Bone marrow (tissue), 2 donors: ENCODE results near the gene BOLA2B.
"Not testable (repeated sequence)": the region's sequence is repeated elsewhere in the genome, so short reads cannot be mapped to it uniquely, and the experiment has no call there.

Source experiments
- DNase-seq, 2 donors: peaks; one replicate each; lab custom pipeline; 2025; lab: John Stamatoyannopoulos, UW

BOLA2B gene

DNA sequence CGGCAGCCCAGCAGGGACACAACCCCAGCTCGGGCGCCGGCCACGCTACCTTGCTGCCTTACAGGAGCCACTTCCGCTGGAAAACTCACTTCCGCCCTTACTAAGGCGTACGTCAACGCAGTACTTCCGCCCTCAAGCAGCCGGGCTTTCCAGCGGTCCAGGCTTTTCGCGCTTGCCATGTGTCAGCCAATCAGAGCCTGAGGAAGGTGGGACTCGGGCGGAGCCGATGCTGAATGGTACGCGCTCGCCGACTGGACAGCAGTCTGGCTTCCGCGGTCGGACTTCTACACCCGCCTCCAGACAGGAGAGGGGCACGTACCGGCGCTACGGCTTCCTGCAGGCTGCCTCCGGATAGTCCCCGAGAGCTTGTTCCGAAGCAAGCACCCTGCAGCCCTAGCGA lies at the start of gene BOLA2B, which contains the start of gene SLX1A:
TSS of gene BOLA2B (minus strand) at position 52 of the 400 bp plus-strand sequence. CDS start 71 bp downstream, outside the sequence.
TSS of gene SLX1A (plus strand) at position 261 of the 400 bp plus-strand sequence. CDS start 210 bp downstream, outside the sequence.
- DNase-seq = not testable (repeated sequence)

GRCh38 chr16:30217082-30217481 lies 23.6 kb upstream of the BOLA2B start:
- not testable (repeated sequence) for DNase-seq

- not testable (repeated sequence) for DNase-seq
Measured at GRCh38 chr16:30211414-30211813, 17.9 kb upstream of the BOLA2B start.

GRCh38 chr16:30209032-30209431 lies 15.6 kb upstream of the BOLA2B start:
- DNase-seq = not testable (repeated sequence)

DNA sequence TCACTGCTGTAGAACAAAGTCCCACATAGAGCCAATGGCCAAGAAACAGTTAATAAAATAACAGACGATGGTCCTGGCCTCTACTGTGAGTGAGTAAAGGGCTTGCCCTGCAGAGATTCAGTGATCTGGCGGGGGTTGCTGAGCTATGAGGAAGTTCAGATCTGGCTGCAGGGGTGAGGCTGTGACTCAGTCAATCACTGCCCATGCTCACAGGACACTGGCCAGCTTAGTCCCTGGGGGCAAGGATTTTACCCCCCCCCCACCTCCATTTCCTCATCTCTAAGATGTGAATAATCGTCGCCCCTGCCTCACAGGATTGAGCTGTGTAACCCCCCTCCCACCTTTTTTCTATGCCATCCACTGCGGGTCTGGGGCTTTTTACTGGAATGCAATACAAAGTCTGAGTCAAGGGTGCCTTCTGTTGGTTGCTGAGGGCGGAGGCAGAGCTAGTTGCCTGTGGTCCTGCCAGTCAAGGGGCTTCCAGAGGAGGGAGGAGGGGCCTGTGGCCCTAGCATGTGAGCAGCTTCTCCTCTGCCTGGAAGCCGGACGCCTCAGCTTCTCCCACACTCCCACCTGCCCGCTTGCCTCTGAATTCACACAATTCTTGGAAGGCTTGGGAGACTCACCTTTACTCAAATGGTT lies 13.7 kb upstream of the BOLA2B start:
- not testable (repeated sequence) for DNase-seq

- DNase-seq = not testable (repeated sequence)
Measured at GRCh38 chr16:30206252-30206651, 12.8 kb upstream of the BOLA2B start.

DNA sequence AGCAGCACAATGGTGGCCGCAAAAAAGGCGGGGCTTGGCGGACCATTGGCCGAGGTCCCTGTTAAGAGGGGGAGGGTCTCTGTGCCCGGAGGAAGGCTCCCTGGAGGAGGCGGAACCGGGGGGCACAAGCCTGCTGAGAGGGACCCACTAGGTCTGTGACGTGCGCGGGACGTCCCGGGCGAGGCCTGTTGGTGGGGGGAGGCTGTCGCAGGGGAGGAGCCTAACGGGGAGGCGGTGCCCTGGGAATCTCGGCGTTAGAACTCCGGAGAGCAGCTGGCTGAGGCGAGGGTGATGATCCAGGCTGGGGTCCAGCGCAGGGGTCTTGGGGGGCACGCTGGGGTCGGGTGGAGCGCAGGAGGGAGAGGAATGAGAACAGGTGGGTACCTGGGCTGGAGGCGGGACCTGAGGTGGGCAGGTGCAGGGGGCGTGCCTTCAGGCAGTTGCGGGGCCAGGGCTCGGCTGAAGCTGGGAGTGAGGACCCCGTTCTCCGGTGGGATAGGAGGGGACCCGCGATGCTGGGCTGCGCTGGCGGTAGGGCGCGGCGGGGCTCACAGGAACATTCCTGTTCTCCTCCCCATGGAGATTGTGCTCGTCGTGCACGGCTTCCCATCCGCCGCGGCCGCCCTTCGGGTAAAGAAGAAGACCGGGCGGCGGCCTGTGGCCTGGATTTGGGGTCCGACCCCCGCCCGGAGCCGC lies 12.2 kb upstream of the BOLA2B start:
- DNase-seq = not testable (repeated sequence)

- not testable (repeated sequence) for DNase-seq
Measured at GRCh38 chr16:30199608-30200343, 6.3 kb upstream of the BOLA2B start.

GRCh38 chr16:30199049-30199448 lies 5.6 kb upstream of the BOLA2B start, which contains the start of gene SULT1A3:
TSS of gene SULT1A3 (plus strand) at chr16:30199255. CDS start at chr16:30200729, 1,474 bp downstream.
- DNase-seq = not testable (repeated sequence)

- not testable (repeated sequence) for DNase-seq
Measured at GRCh38 chr16:30197001-30197400, 3.5 kb upstream of the BOLA2B start.

DNA sequence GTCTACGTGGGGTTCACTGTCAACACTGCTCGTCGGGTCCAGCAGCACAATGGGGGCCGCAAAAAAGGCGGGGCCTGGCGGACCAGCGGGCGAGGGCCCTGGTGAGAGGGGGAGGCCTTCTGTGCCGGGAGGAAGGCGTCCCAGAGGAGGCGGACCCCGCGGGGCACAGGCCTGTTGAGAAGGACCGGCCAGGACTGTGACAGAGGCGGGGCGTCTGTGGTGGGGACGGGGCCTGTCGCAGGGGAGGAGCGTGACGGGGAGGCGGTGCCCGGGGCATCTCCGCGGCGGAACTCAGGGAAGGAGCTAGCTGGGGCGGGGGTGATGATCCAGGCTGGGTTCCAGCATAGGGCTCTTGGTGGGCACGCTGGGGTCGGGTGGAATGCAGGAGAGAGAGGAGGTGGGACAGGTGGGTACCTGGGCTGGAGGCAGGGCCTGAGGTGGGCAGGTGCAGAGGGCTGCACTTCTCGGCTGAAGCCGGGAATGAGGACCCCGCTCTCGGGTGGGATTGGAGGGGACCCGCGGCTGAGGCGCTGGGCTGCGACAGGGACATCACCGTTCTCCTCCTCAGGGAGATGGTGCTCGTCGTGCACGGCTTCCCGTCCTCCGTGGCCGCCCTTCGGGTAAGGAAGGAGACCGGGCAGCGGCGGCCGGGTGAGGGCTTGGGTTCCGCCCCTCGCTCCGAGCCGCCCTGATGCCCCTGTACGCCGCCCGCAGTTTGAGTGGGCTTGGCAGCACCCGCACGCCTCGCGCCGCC lies 883 bp upstream of the BOLA2B start:
- not testable (repeated sequence) for DNase-seq

DNA sequence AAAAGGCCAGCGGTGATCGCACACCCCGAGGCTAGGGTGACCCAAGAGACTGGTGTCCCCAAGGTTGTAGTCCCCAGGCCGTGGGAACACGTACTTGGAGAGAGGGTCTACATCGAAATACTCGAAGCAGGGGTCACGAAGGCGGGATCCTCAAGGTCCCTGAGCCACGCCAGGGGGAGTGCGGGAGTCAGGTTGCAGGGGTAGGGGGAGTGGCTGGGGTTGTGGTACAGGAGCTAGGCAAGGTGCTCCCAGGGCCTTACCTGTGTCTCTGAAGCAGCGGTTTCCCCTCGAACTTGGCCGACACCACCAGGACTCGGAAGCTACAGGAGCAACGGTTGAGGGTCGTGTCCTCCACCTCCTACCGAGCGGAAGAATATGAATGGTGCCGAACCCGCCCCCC lies 368 bp downstream of the BOLA2B start:
- DNase-seq = not testable (repeated sequence)

- not testable (repeated sequence) for DNase-seq
Measured at GRCh38 chr16:30191158-30191557, 2.3 kb downstream of the BOLA2B start.

- no peak for DNase-seq
Measured at GRCh38 chr16:30187971-30188561, 5.4 kb downstream of the BOLA2B start.

- no peak for DNase-seq
Measured at GRCh38 chr16:30187556-30187865, 6.0 kb downstream of the BOLA2B start.

GRCh38 chr16:30186782-30187555 lies 6.5 kb downstream of the BOLA2B start:
- peak; percentile 20 to 48 for DNase-seq

DNA sequence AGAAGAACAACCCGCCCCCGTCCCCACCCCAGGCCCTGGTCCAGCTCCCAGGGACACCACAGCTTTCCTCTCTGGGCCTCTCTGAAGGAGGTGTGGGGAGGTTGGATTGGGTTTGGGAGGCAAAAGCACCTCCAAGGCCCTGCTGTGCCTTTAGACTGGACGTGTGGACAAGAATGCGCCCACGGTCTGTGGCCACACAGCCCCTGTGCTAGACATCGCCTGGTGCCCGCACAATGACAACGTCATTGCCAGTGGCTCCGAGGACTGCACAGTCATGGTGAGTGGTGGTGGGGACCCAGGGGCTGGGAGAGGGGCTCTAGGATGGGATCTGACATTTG lies 7.1 kb downstream of the BOLA2B start:
- DNase-seq = no peak

DNA sequence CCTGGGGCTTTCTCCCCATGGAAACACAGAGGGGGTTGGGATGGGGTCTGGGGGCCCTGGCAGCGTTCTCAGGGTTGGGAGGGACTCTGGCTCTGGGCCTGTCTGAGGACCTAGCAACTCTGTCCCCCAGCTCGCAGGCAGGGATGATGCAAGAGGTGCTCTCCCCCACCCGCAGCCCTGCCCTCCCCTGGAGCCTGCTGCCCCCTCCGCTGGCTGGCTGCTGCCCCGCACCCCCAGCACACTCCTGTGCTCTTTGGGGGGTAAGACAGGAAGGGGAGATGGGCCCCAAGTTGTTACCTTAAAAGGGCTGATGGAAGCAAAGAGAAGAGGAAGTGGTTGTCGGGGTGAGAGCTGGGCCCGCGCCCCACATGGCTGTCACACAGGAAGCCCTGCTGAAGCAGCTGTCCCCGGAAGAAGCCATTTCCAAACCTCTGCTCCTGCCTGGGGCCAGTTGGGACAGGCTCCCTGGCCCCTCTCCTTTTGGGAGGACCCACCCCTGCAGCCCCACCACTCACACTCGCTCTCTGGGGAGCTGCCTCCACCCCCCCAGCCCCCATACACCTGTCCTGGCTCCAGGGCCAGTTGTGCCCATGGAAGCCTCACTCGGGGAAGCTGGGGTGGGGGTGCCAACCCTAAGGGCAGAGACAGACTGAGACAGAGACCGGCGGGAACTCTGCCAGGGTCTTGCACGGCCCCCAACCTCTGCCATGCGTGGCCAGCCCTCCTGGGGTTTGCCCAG lies 7.6 kb downstream of the BOLA2B start:
- DNase-seq = peak; percentile 39 to 45

DNA sequence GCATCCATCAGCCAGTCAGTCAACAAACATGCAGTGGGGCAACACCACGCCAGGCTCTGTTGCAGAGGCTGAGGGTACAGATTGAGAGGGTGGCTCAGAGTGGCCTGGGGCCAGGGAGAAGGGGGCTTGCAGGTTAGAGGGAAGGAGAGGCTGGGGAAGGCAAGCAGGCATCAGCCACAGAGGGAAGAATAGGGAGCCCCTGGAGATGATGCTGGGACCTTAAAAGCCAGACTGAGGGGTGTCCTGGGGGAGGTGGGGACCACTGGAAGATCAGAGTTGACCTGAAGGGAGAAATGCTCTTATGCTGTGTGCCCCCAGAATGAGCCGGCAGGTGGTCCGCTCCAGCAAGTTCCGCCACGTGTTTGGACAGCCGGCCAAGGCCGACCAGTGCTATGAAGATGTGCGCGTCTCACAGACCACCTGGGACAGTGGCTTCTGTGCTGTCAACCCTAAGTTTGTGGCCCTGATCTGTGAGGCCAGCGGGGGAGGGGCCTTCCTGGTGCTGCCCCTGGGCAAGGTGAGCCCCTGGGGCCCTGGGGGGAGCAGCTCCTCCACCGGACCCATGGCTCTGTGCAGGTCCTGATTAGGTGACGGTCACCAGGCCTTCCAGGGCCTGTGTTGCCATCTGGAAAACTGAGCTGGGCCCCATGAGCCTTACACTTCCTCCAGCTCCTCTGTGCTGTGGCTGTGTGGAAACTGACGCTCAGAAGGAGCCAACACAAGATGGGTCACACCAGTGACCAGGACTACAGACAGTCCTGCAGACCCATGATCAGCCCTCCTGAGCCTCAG lies 8.4 kb downstream of the BOLA2B start:
- DNase-seq = no peak
